CD14-positive monocyte (primary cell): ENCODE data around the gene CILP2. TPM values are rescaled to one million over a fixed set of nuclear protein-coding genes. Genes with fewer than 3 reads are reported as not detected.

ENCODE experiments used
- DNase-seq, 3 donors: peaks; one replicate each; pipeline ENCODE4 v3.0.0-alpha.2; 2011 to 2022
- H2AFZ ChIP-seq: 2 replicates; pipeline ENCODE4 v1.6.0; 2012; ENCODE audit warnings: mild to moderate bottlenecking, low read depth, low read length, inconsistent platforms; ENCODE audit not compliant: insufficient read depth, poor library complexity, severe bottlenecking
- H3K27ac ChIP-seq, 2 donors: 1 replicate in 1 of 2; 2 replicates in 1 of 2; pipeline ENCODE4 v1.5.1; 2012 to 2013; ENCODE audit warnings: low read length in 2 of 2, control low read depth in 1 of 2, inconsistent platforms in 1 of 2, low read depth in 1 of 2, mild to moderate bottlenecking in 1 of 2
- H3K27me3 ChIP-seq, 2 donors: one replicate each; pipeline versions ENCODE4 v1.6.0 to v1.6.1; 2011 to 2013; ENCODE audit warnings: low read length in 2 of 2; ENCODE audit not compliant: control insufficient read depth in 2 of 2, insufficient read depth in 2 of 2
- H3K36me3 ChIP-seq, 2 donors: replicated peaks in 1 of 2; 1 replicate in 1 of 2; 2 replicates in 1 of 2; pipeline versions ENCODE4 v1.5.1 to v1.6.1; 2012 to 2013; ENCODE audit warnings: low read length in 2 of 2, control low read depth in 1 of 2, inconsistent platforms in 1 of 2, mild to moderate bottlenecking in 1 of 2; ENCODE audit not compliant: insufficient read depth in 2 of 2, control insufficient read depth in 1 of 2
- H3K4me1 ChIP-seq, 2 donors: 1 replicate in 1 of 2; 2 replicates in 1 of 2; pipeline versions ENCODE4 v1.5.1 to v1.6.1; 2012 to 2013; ENCODE audit warnings: low read length in 2 of 2, control low read depth in 1 of 2, inconsistent platforms in 1 of 2, mild to moderate bottlenecking in 1 of 2, moderate library complexity in 1 of 2; ENCODE audit not compliant: insufficient read depth in 2 of 2, control insufficient read depth in 1 of 2
- H3K4me2 ChIP-seq: replicated peaks from 2 replicates; pipeline ENCODE3; 2012; ENCODE audit warnings: low read length, moderate library complexity, mild to moderate bottlenecking; ENCODE audit not compliant: poor library complexity, severe bottlenecking; ENCODE audit errors: extremely low read depth
- H3K4me3 ChIP-seq, 3 experiments: fragments of 200-600 bp in 1 of 3; sonication (generic) in 1 of 3; replicated peaks in 1 of 3; 1 replicate in 2 of 3; 2 replicates in 1 of 3; pipeline ENCODE4 v1.5.1; 2011 to 2013; ENCODE audit warnings: low read length in 3 of 3, mild to moderate bottlenecking in 3 of 3, control low read depth in 2 of 3, low read depth in 2 of 3, inconsistent platforms in 1 of 3, moderate library complexity in 1 of 3
- H3K79me2 ChIP-seq: 2 replicates; pipeline ENCODE4 v1.6.0; 2012; ENCODE audit warnings: mild to moderate bottlenecking, control low read depth, inconsistent platforms, low read length, moderate library complexity; ENCODE audit not compliant: insufficient read depth
- H3K9ac ChIP-seq: 2 replicates; pipeline ENCODE4 v1.6.0; 2017; ENCODE audit warnings: low read length, mild to moderate bottlenecking; ENCODE audit not compliant: insufficient read depth, poor library complexity, severe bottlenecking
- H3K9me3 ChIP-seq, 2 donors: replicated peaks in 1 of 2; 1 replicate in 1 of 2; 2 replicates in 1 of 2; pipeline versions ENCODE4 v1.5.1 to v1.6.1; 2012 to 2013; ENCODE audit warnings: low read length in 2 of 2, control low read depth in 1 of 2; ENCODE audit not compliant: control insufficient read depth in 1 of 2, insufficient read depth in 1 of 2
- H4K20me1 ChIP-seq: 2 replicates; pipeline ENCODE4 v1.6.0; 2012; ENCODE audit warnings: mild to moderate bottlenecking, low read length, control low read depth, moderate library complexity; ENCODE audit not compliant: insufficient read depth
- H3K27ac Mint-ChIP-seq, 7 donors: one replicate each; pipeline ENCODE4 v1.8.0; 2020; ENCODE audit warnings: mild to moderate bottlenecking in 7 of 7, mixed read lengths in 7 of 7, moderate library complexity in 6 of 7, inconsistent platforms in 2 of 7
- H3K27me3 Mint-ChIP-seq, 3 donors: one replicate each; pipeline ENCODE4 v1.8.0; 2021 to 2022; ENCODE audit warnings: low read depth in 3 of 3, mild to moderate bottlenecking in 3 of 3, mixed read lengths in 3 of 3, moderate library complexity in 3 of 3, inconsistent platforms in 1 of 3
- H3K36me3 Mint-ChIP-seq, 2 donors: one replicate each; pipeline ENCODE4 v1.8.0; 2020; ENCODE audit warnings: mixed read lengths in 2 of 2, inconsistent platforms in 1 of 2, mild to moderate bottlenecking in 1 of 2
- H3K4me1 Mint-ChIP-seq: one replicate; pipeline ENCODE4 v1.8.0; 2020; ENCODE audit warnings: mild to moderate bottlenecking, mixed read lengths
- H3K4me3 Mint-ChIP-seq, 2 donors: one replicate each; pipeline ENCODE4 v1.8.0; 2020; ENCODE audit warnings: mild to moderate bottlenecking in 2 of 2, mixed read lengths in 2 of 2, moderate library complexity in 1 of 2
- H3K9me3 Mint-ChIP-seq, 7 donors: one replicate each; pipeline ENCODE4 v1.8.0; 2020 to 2022; ENCODE audit warnings: mixed read lengths in 7 of 7, mild to moderate bottlenecking in 6 of 7, moderate library complexity in 6 of 7, inconsistent platforms in 2 of 7
- WGBS: methylation state at CpG from one replicate; pipeline ENCODE4 v1.1.5; 2013; ENCODE audit warnings: missing lambda C conversion rate; ENCODE audit not compliant: insufficient coverage; 5-methylcytosine and 5-hydroxymethylcytosine counted together
- intact Hi-C, 2 donors: fragments of 100-400 bp; cut with micrococcal nuclease; formaldehyde crosslinking; loops; one replicate each; pipeline versions ENCODE4 v1.15.0 to v1.15.1; 2023
- polyA plus RNA-seq, 3 donors: library from polyadenylated mRNA; depleted of rRNA in 1 of 3; unstranded in 2 of 3; stranded (reverse) in 1 of 3; fragments of 300-500 nt in 2 of 3; fragments of >200 nt in 1 of 3; fragmentation: Illumina TruSeq in 2 of 3; gene quantifications; 1 replicate in 2 of 3; 2 replicates in 1 of 3; pipeline ENCODE4 v1.2.3, GENCODE V29; 2012 to 2021
- TF ChIP-seq, protein P1 (sequence below): fragments of 200-600 bp; IDR thresholded peaks from one replicate; pipeline ENCODE4 v1.8.0; 2022; ENCODE audit warnings: antibody characterized with exemption, mild to moderate bottlenecking

Gene CILP2
- polyA plus RNA-seq, 3 donors, result 0.04 TPM; not detected in 2

DNA sequence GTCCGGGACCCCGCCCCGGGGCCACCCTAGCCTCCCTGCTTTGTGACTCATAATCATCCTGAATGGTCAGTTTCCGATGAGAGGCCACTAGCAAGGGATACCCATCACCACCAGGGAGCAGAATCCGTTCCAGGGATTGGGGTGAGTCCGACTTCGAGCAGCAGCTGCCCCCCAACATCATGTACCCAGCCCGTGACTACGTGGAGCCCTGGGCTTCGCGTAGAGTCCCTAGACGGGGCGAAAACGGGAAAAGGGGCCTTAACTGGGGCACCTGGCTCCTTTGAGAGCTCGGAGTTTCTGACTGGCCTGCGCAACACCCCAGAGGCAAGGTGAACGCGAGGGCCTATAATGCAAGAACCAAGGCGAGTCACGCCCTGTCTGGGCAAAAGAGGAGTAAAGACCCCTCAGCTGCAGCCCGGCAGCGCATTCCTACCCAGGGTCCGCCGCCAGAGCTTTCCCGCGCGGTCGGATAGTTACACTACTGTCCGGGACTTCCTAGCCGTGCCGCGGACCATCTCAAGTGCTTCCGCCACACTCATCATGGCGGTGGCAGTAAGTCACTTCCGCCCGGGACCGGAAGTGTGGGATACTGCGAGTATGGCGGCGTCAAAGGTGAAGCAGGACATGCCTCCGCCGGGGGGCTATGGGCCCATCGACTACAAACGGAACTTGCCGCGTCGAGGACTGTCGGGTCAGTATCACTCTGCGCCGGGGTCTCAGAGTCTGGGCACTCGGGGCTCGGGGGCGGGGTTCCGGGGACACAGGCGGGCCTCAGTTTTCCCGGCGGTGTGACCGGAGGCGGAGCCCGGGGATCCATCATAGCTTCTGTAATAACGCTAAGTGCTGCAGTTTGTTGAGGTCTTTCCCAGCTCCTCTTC lies 22.2 kb upstream of the CILP2 start, which contains the start of gene NDUFA13:
NDUFA13 (plus strand) TSS at position 584 of the 878 bp plus-strand sequence; CDS start at position 598, 14 bp downstream.
- Mint-ChIP-seq H3K4me1 (peaks cover 17% of the 10 kb centered on the region), H3K27me3 (peaks cover 0 to 14% (median 2%) of the 10 kb centered on the region in 3 donors), H3K36me3 (peaks cover 16 to 27% of the 10 kb centered on the region in 2 donors), H3K9me3 (peaks cover 11 to 22% (median 16%) of the 10 kb centered on the region in 7 donors), H3K4me3 (peak within 1 kb of the TSS; percentile 92 to 94), H3K27ac (peak within 1 kb of the TSS; percentile 78 to 98 (median 95))
- Histone ChIP-seq H3K27me3 (peaks cover 0 to 9% of the 10 kb centered on the region in 2 donors), H3K9ac (peak within 1 kb of the TSS; percentile 85), H3K4me1 (peaks cover 16 to 30% of the 10 kb centered on the region in 2 donors), H3K27ac (peak within 1 kb of the TSS; percentile 74 to 89), H3K4me2 (peak within 1 kb of the TSS; percentile 90), H2AFZ (peak within 1 kb of the TSS; percentile 98), H3K36me3 (peaks cover 7 to 19% of the 10 kb centered on the region in 2 donors), H4K20me1 (peaks cover 12% of the 10 kb centered on the region), H3K79me2 (peaks cover 49% of the 10 kb centered on the region), H3K9me3 (peaks cover 15 to 18% of the 10 kb centered on the region in 2 donors), H3K4me3 (peak within 1 kb of the TSS; percentile 81 to 94 (median 88))
- peak; percentile 90 to 94 (median 93) for DNase-seq
- TF ChIP-seq, protein P1, sequence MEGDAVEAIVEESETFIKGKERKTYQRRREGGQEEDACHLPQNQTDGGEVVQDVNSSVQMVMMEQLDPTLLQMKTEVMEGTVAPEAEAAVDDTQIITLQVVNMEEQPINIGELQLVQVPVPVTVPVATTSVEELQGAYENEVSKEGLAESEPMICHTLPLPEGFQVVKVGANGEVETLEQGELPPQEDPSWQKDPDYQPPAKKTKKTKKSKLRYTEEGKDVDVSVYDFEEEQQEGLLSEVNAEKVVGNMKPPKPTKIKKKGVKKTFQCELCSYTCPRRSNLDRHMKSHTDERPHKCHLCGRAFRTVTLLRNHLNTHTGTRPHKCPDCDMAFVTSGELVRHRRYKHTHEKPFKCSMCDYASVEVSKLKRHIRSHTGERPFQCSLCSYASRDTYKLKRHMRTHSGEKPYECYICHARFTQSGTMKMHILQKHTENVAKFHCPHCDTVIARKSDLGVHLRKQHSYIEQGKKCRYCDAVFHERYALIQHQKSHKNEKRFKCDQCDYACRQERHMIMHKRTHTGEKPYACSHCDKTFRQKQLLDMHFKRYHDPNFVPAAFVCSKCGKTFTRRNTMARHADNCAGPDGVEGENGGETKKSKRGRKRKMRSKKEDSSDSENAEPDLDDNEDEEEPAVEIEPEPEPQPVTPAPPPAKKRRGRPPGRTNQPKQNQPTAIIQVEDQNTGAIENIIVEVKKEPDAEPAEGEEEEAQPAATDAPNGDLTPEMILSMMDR, result no peak
- WGBS, result 6% methylated on average over 55 of the region's 61 CpGs
- intact Hi-C loops, result no loop called here

DNA sequence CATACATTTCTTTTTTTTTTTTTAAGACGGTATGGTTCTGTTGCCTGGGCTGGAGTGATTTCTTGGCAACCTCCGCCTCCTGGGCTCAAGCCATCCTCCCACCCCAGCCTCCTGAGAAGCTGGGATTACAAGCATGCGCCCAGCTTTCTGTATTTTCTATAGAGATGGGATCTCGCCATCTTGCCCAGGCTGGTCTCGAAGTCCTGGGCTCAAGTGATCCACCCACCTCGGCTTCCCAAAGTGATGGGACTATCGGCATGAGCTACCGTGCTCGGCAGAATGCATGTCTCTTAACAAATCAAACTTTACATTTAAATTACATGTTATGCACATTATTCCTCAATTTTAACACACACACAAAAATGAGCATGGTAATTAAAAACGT lies 20.8 kb upstream of the CILP2 start:
- Histone ChIP-seq H3K27me3 (peaks cover 0 to 9% of the 10 kb centered on the region in 2 donors), H2AFZ (no peak overlapping the region), H3K9me3 (peaks cover 15 to 18% of the 10 kb centered on the region in 2 donors), H4K20me1 (peaks cover 13% of the 10 kb centered on the region), H3K27ac (no peak overlapping the region), H3K4me1 (peaks cover 16 to 30% of the 10 kb centered on the region in 2 donors), H3K4me3 (peak overlapping the region in 1 of 3 experiments; percentile 88), H3K9ac (no peak overlapping the region), H3K79me2 (peaks cover 60% of the 10 kb centered on the region), H3K36me3 (peaks cover 7 to 20% of the 10 kb centered on the region in 2 donors), H3K4me2 (peak overlapping the region; percentile 90)
- peaks cover 11 to 22% (median 16%) of the 10 kb centered on the region in 7 donors for H3K9me3 Mint-ChIP-seq
- peaks cover 20% of the 10 kb centered on the region for H3K4me1 Mint-ChIP-seq
- no peak overlapping the region for H3K27ac Mint-ChIP-seq
- H3K36me3 Mint-ChIP-seq, result peaks cover 16 to 34% of the 10 kb centered on the region in 2 donors
- WGBS, result 93% methylated on average over 6 of the region's 10 CpGs
- H3K4me3 Mint-ChIP-seq, result peak overlapping the region in 1 of 2 donors; percentile 92
- TF ChIP-seq, protein P1, result no peak
- H3K27me3 Mint-ChIP-seq, result peaks cover 0 to 11% (median 0%) of the 10 kb centered on the region in 3 donors
- DNase-seq, result no peak
- intact Hi-C loops, result no loop called here
